HG03460 (cell line): ENCODE measurements around the gene SPHK1.

Experiments used
- ATAC-seq: cut with Tn5 transposase; IDR thresholded peaks from one replicate; pipeline ENCODE4 v1.9.1; 2021; ENCODE audit not compliant: unreplicated experiment

SPHK1 gene

GRCh38 chr17:76383546-76384221 lies 725 bp upstream of the SPHK1 start:
- ATAC-seq = no peak

GRCh38 chr17:76384987-76385891 lies 830 bp downstream of the SPHK1 start:
- no peak for ATAC-seq

GRCh38 chr17:76385892-76386786 lies 1.7 kb downstream of the SPHK1 start:
- no peak for ATAC-seq

GRCh38 chr17:76386966-76387765 lies 2.8 kb downstream of the SPHK1 start:
- ATAC-seq = no peak

- no peak for ATAC-seq
Observed at GRCh38 chr17:76388966-76389888, 4.8 kb downstream of the SPHK1 start.

GRCh38 chr17:76390003-76390421 lies 5.6 kb downstream of the SPHK1 start:
- no peak for ATAC-seq

- no peak for ATAC-seq
Observed at GRCh38 chr17:76391200-76391715, 6.8 kb downstream of the SPHK1 start.

GRCh38 chr17:76394166-76394565 lies 9.8 kb downstream of the SPHK1 start:
- ATAC-seq = no peak

GRCh38 chr17:76395980-76396379 lies 11.6 kb downstream of the SPHK1 start:
- ATAC-seq = no peak

GRCh38 chr17:76397184-76397583 lies 12.8 kb downstream of the SPHK1 start:
- no peak for ATAC-seq

- no peak for ATAC-seq
Observed at GRCh38 chr17:76397687-76398522, 13.5 kb downstream of the SPHK1 start.

- ATAC-seq = no peak
Observed at GRCh38 chr17:76398523-76399174, 14.2 kb downstream of the SPHK1 start.

- ATAC-seq = no peak
Observed at GRCh38 chr17:76399175-76400172, 15.1 kb downstream of the SPHK1 start.

- no peak for ATAC-seq
Observed at GRCh38 chr17:76402711-76403110, 18.3 kb downstream of the SPHK1 start.

GRCh38 chr17:76404256-76404655 lies 19.8 kb downstream of the SPHK1 start:
- no peak for ATAC-seq

GRCh38 chr17:76404976-76405563 lies 20.7 kb downstream of the SPHK1 start:
- ATAC-seq = no peak
